ENCODE measurements around the gene DOCK4.

DOCK4 gene

DNA sequence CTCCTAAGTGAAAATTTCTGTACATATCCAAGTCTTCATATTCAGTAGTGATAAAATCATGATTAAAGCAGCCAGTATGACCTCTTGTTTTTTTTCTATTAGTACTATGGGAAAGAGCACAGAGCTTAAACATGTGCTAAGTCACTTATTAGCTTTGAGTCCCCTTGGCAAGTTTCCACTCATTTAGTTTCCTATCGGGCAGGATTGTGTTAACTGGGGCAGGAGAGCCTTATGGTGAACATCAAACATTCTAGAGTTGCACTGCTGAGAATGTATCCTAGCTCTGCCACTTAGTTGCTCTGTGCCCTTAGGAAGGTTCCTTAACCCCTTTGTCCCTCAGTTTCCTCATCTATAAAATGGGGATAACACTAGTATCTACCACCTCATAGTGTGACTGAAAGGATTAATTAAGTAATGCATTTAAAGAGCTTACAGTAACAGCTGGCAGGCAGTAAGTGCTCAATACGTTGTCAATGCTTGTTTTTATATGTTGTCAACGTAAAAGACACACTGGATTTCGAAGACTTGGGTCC, 117.6 kb downstream of the DOCK4 start:
- no peaks in the 10 kb centered on the region for H3F3A ChIP-seq (ENCODE audit: low read depth)
- no peak overlapping the region for H3K9ac ChIP-seq (ENCODE audit: low read depth, low read length, poor library complexity, severe bottlenecking)
- no peaks in the 10 kb centered on the region for H3K79me2 ChIP-seq (ENCODE audit: insufficient read depth, low read length)
- H3K4me1 ChIP-seq (ENCODE audit: insufficient read depth, low read length, poor library complexity, severe bottlenecking), result no peaks in the 10 kb centered on the region
- TF ChIP-seq EZH2phosphoT487 (IDR thresholded peaks at IDR 0.05; ENCODE audit: borderline replicate concordance), result no peak
- TF ChIP-seq, protein P1, sequence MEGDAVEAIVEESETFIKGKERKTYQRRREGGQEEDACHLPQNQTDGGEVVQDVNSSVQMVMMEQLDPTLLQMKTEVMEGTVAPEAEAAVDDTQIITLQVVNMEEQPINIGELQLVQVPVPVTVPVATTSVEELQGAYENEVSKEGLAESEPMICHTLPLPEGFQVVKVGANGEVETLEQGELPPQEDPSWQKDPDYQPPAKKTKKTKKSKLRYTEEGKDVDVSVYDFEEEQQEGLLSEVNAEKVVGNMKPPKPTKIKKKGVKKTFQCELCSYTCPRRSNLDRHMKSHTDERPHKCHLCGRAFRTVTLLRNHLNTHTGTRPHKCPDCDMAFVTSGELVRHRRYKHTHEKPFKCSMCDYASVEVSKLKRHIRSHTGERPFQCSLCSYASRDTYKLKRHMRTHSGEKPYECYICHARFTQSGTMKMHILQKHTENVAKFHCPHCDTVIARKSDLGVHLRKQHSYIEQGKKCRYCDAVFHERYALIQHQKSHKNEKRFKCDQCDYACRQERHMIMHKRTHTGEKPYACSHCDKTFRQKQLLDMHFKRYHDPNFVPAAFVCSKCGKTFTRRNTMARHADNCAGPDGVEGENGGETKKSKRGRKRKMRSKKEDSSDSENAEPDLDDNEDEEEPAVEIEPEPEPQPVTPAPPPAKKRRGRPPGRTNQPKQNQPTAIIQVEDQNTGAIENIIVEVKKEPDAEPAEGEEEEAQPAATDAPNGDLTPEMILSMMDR (conservative IDR thresholded peaks at IDR 0.05; ENCODE audit: low read length), result no peak
- no peaks in the 10 kb centered on the region for H3K9me2 ChIP-seq (replicated peaks; ENCODE audit: low read depth, low read length)
- no peaks in the 10 kb centered on the region for H3K27me3 ChIP-seq (ENCODE audit: insufficient read depth, low read length, poor library complexity, severe bottlenecking)
- no peak overlapping the region for H3K4me2 ChIP-seq (ENCODE audit: low read depth, low read length, poor library complexity, severe bottlenecking)
- H3K9me3 ChIP-seq (ENCODE audit: insufficient read depth, low read depth, low read length), result no peaks in the 10 kb centered on the region
- H3K36me3 ChIP-seq (ENCODE audit: insufficient read depth, low read length), result no peaks in the 10 kb centered on the region
- no peak overlapping the region for H2AFZ ChIP-seq (ENCODE audit: low read length)
- no peak overlapping the region for H3K4me3 ChIP-seq (ENCODE audit: low read length, poor library complexity, severe bottlenecking)
- H4K20me1 ChIP-seq (ENCODE audit: insufficient read depth, low read length, poor library complexity, severe bottlenecking), result no peaks in the 10 kb centered on the region

DNA sequence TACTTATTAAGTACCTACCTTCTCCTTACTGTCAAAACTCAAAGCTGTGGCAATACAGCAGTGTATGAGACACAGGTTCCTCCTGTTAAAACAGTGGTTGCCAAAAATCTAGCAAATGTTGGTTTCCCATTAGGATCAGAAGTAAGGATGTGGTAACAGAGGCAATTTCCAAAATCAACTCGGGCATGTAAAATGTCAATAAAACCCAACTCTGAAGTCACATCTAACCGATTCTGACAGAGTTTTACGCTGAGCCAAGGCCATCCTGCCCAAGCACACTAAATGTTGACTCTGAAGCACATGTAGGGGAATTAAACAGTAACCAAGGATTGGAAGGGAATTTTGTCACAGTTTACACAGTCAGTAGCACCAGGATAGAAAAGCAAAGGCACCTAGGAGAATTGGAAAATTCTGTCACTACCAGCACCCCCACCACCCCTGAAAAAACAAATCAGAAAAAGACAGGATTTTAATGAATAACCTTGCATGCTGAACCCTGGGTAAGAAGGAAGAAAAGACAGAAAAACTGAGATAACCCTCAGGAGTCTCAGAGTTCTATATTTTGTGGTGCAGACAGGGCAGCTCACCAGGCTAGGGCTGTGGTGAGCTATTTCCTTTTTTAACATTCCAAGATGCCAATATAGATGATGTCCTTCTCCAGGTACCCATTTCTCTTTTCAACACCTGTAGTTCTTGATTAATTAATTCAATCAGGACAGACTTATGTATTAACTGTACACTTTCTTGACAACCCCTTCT, 119.5 kb downstream of the DOCK4 start:
- no peak overlapping the region for H2AFZ ChIP-seq (ENCODE audit: low read length)
- H3K4me3 ChIP-seq (ENCODE audit: low read length, poor library complexity, severe bottlenecking), result no peak overlapping the region

DNA sequence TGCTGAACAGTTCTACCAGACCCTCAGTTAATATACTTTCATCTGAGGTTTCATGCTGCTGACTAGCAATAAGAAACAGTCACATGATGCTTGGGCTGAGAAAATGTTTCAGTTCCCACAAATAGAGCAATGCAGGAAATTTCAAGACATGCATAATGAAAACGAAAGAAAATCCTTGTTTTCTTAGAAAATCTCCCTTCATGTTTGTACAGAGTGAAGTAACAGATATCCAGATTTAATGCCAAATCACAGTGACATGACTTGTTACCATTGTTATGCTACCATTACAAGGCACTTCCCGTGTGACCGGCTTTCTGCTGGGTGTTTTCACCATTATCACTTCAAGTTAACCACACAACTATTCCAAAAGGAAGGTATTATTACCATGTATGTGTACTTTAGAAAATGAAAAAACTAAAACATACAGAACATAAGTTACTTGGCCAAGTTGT, 121.7 kb downstream of the DOCK4 start:
- Histone ChIP-seq H3K4me2 (ENCODE audit: low read depth, low read length, poor library complexity, severe bottlenecking) (no peak overlapping the region), H3K4me1 (ENCODE audit: insufficient read depth, low read length, poor library complexity, severe bottlenecking) (no peaks in the 10 kb centered on the region), H3F3A (ENCODE audit: low read depth) (no peaks in the 10 kb centered on the region), H2AFZ (ENCODE audit: low read length) (no peak overlapping the region), H3K27me3 (ENCODE audit: insufficient read depth, low read length, poor library complexity, severe bottlenecking) (no peaks in the 10 kb centered on the region), H3K4me3 (ENCODE audit: low read length, poor library complexity, severe bottlenecking) (no peak overlapping the region), H3K79me2 (ENCODE audit: insufficient read depth, low read length) (no peaks in the 10 kb centered on the region), H3K36me3 (ENCODE audit: insufficient read depth, low read length) (no peaks in the 10 kb centered on the region), H4K20me1 (ENCODE audit: insufficient read depth, low read length, poor library complexity, severe bottlenecking) (no peaks in the 10 kb centered on the region), H3K9me2 (replicated peaks; ENCODE audit: low read depth, low read length) (no peaks in the 10 kb centered on the region), H3K9ac (ENCODE audit: low read depth, low read length, poor library complexity, severe bottlenecking) (no peak overlapping the region), H3K9me3 (ENCODE audit: insufficient read depth, low read depth, low read length) (no peaks in the 10 kb centered on the region)
- no peak for TF ChIP-seq EZH2phosphoT487 (IDR thresholded peaks at IDR 0.05; ENCODE audit: borderline replicate concordance)

More for the DNA sequence above, 119.5 kb downstream of the DOCK4 start:
- Histone ChIP-seq H4K20me1 (ENCODE audit: insufficient read depth, low read length, poor library complexity, severe bottlenecking) (no peaks in the 10 kb centered on the region), H3F3A (ENCODE audit: low read depth) (no peaks in the 10 kb centered on the region), H3K4me1 (ENCODE audit: insufficient read depth, low read length, poor library complexity, severe bottlenecking) (no peaks in the 10 kb centered on the region), H3K27me3 (ENCODE audit: insufficient read depth, low read length, poor library complexity, severe bottlenecking) (no peaks in the 10 kb centered on the region), H3K36me3 (ENCODE audit: insufficient read depth, low read length) (no peaks in the 10 kb centered on the region), H3K79me2 (ENCODE audit: insufficient read depth, low read length) (no peaks in the 10 kb centered on the region), H3K9me3 (ENCODE audit: insufficient read depth, low read depth, low read length) (no peaks in the 10 kb centered on the region), H3K9me2 (replicated peaks; ENCODE audit: low read depth, low read length) (no peaks in the 10 kb centered on the region), H3K9ac (ENCODE audit: low read depth, low read length, poor library complexity, severe bottlenecking) (no peak overlapping the region), H3K4me2 (ENCODE audit: low read depth, low read length, poor library complexity, severe bottlenecking) (no peak overlapping the region)
- TF ChIP-seq, protein P1 (conservative IDR thresholded peaks at IDR 0.05; ENCODE audit: low read length), result no peak
- no peak for TF ChIP-seq EZH2phosphoT487 (IDR thresholded peaks at IDR 0.05; ENCODE audit: borderline replicate concordance)
